Pancreas (tissue), 10 donors: ENCODE results near the gene TJP3. TPM values are rescaled to one million over a fixed set of nuclear protein-coding genes. Genes with fewer than 3 reads are reported as not detected.
A peak's percentile ranks its signal among the peaks of the same experiment; 100 is the strongest.

Experiments used
- ATAC-seq, 4 donors: fragments of 200-7000 bp; cut with Tn5 transposase; one replicate each; pipeline versions ENCODE4 v1.8.0 to v1.9.1; 2020; ENCODE audit warnings: mild to moderate bottlenecking in 4 of 4, moderate library complexity in 4 of 4
- DNase-seq, 6 donors: peaks; one replicate each; pipeline ENCODE4 v3.0.0-alpha.2; 2020
- FAIRE-seq: peaks from 2 replicates; lab custom pipeline; 2012; peaks lifted over from hg19 to GRCh38; lab: Jason Lieb, UNC
- H3K27ac ChIP-seq, 4 donors: fragments of 200-600 bp; sonication (generic); 1 replicate in 3 of 4; 2 replicates in 1 of 4; pipeline versions ENCODE4 v1.5.0 to v1.8.0; 2020
- H3K27me3 ChIP-seq, 4 donors: fragments of 200-600 bp; one replicate each; pipeline ENCODE4 v1.8.0; 2021
- H3K36me3 ChIP-seq, 3 donors: fragments of 200-600 bp; sonication (generic) in 1 of 3; one replicate each; pipeline versions ENCODE4 v1.5.0 to v1.8.0; 2020 to 2021
- H3K4me1 ChIP-seq, 3 donors: fragments of 200-600 bp; one replicate each; pipeline ENCODE4 v1.8.0; 2021
- H3K4me3 ChIP-seq, 4 donors: fragments of 200-600 bp; sonication (generic) in 2 of 4; one replicate each; pipeline versions ENCODE4 v1.5.0 to v1.8.0; 2020 to 2021
- H3K9me3 ChIP-seq, 4 donors: fragments of 200-600 bp; one replicate each; pipeline ENCODE4 v1.8.0; 2021
- CTCF ChIP-seq, 4 donors: fragments of 200-600 bp; sonication (generic) in 3 of 4; IDR thresholded peaks; one replicate each; pipeline versions ENCODE4 v1.5.0 to v1.8.0; 2021; ENCODE audit warnings: antibody characterized with exemption in 4 of 4
- WGBS, 2 donors: extraction: QIAGEN DNeasy Blood & Tissue Kit; methylation state at CpG; one replicate each; pipeline ENCODE4 v1.1.7; 2013; 5-methylcytosine and 5-hydroxymethylcytosine counted together
- intact Hi-C, 3 donors: fragments of 100-400 bp; cut with DNase I; formaldehyde crosslinking; loops; one replicate each; pipeline versions ENCODE4 v1.11.1 to v1.14.2; 2022
- polyA plus RNA-seq, 2 donors: library from polyadenylated mRNA; stranded (reverse); fragments of 200-250 nt; gene quantifications; one replicate each; pipeline ENCODE4 v1.2.3, GENCODE V29; 2013
- total RNA-seq, 6 donors: library from RNA; stranded (reverse); fragmentation: NEBNext Ultra II Directional in 4 of 6; extraction: Animal tissue kit (Norgen Biotek cat#: 25700) in 4 of 6; gene quantifications; one replicate each; pipeline versions ENCODE4 v1.2.1 to v1.2.4, GENCODE V29; 2021 to 2023
- donor health status: healthy with polysubstance abuse.
- donor health status: DM: no; HTN: no; CAD: no; lungs with moderate emphysema.
- donor health status: DM: no; HTN: no; CAD: no.
- donor health status: control.
- donor health status: control.
- donor health status: Bipolar disorder and iron deficiency.
- donor health status: DM: yes; HTN: yes; CAD: no.
- donor health status: DM: no; HTN: no; CAD: no.
- donor health status: DM: no; HTN: no; CAD: no.
- donor health status: DM: yes; HTN: yes; CAD: no.

The TJP3 gene
- total and polyA plus RNA-seq, 8 donors, result 9.2 to 36.0 (median 15.8) TPM

- FAIRE-seq, result no peak
- intact Hi-C loops, result loop anchor here in 1 of 3 donors (5.0 kb wide), 3 partner anchors 33 to 153 kb away; partner anchors contain the start of gene PIP5K1C
- Histone ChIP-seq H3K4me3 (no peak overlapping the region), H3K36me3 (no peaks in the 10 kb centered on the region), H3K27me3 (no peaks in the 10 kb centered on the region), H3K4me1 (no peaks in the 10 kb centered on the region), H3K27ac (peak overlapping the region in 1 of 4 donors; percentile 28), H3K9me3 (no peaks in the 10 kb centered on the region)
- WGBS, 2 donors, result 84 to 89% methylated on average over 39 of the region's 39 CpGs
- DNase-seq, result peak in 1 of 6 donors; percentile 67
- TF ChIP-seq CTCF (IDR thresholded peaks at IDR 0.05), result no peak
- ATAC-seq, result no peak
These were observed 38.9 kb upstream of the TJP3 start for GRCh38 chr19:3669082-3669946.

- no peaks in the 10 kb centered on the region for H3K36me3 ChIP-seq
- WGBS, 2 donors, result 79% methylated on average over 31 to 33 of the region's 33 CpGs
- peak overlapping the region in 3 of 4 donors; percentile 45 to 48 (median 46) for H3K27ac ChIP-seq
- peak in 3 of 4 donors; percentile 6 to 37 (median 35) for ATAC-seq
- no peak overlapping the region for H3K4me3 ChIP-seq
- peak in 1 of 6 donors; percentile 71 for DNase-seq
- H3K9me3 ChIP-seq, result no peaks in the 10 kb centered on the region
- TF ChIP-seq CTCF (IDR thresholded peaks at IDR 0.05), result no peak
- H3K27me3 ChIP-seq, result no peaks in the 10 kb centered on the region
- intact Hi-C loops, result loop anchor here in 2 of 3 donors (5.0 to 10.0 kb wide), 4 partner anchors 32 to 152 kb away; partner anchors contain the start of gene PIP5K1C (in 1 of the 2)
- no peaks in the 10 kb centered on the region for H3K4me1 ChIP-seq
- FAIRE-seq, result no peak
These were observed 38.0 kb upstream of the TJP3 start for GRCh38 chr19:3669947-3670795.

DNA sequence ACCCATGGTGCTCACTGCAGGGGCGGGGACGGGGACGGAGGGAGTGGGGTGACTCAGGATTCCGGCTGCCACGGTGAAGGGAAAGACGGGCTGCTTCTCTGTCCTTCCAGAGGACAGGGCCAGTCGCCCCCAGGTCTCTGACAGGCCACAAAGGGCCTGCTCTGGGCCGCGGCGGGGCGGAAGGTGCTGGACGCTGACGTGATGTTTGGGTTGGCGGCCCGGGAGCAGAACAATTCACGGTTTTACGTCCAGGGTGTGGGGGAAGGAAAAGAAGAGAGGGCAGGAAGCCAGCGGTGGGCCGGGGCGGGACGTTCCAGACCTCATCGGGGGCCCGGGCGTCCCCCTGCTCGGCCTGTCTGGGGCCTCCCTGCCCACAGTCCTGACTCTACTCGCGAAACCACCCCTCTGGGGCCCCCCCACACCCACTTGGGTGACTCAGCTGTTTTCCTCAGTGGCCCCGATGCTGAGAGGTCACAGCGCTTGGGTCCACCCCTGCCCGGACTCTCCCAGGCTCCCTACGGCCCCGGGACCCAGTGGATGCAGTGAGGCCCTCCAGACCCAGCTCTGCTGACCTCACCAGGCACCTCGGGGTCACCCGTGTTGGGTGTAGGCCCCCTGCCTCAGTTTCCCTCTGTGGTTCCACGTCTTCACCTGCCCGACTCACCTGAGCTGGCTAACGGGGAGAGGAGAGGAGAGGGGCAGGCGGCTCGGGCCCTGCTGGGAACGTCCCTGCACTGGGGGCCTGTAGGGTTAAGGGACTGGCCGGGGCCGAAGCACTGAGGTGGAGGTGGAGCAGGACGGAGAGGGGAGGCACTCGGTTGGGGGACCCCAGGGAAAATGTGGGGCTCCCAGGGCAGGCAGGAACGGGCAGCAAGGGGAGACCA lies 37.1 kb upstream of the TJP3 start:
- Histone ChIP-seq H3K4me1 (no peaks in the 10 kb centered on the region), H3K36me3 (no peaks in the 10 kb centered on the region), H3K4me3 (no peak overlapping the region), H3K27me3 (no peaks in the 10 kb centered on the region), H3K27ac (peak overlapping the region in 3 of 4 donors; percentile 45 to 48 (median 46)), H3K9me3 (no peaks in the 10 kb centered on the region)
- WGBS, 2 donors, result 79 to 83% methylated on average over 45 of the region's 45 CpGs
- no peak for TF ChIP-seq CTCF (IDR thresholded peaks at IDR 0.05)
- intact Hi-C loops, result loop anchor here in 1 of 3 donors (10.0 kb wide), 1 partner anchor 144 kb away; no protein-coding TSS in a partner anchor
- peak in 1 of 6 donors; percentile 74 for DNase-seq
- FAIRE-seq, result no peak
- ATAC-seq, result peak in 3 of 4 donors; percentile 31 to 38 (median 32)
